ENCODE results near the gene KIF11. TPM values are rescaled to one million over a fixed set of nuclear protein-coding genes. Genes with fewer than 3 reads are reported as not detected.
A peak's percentile ranks its signal among the peaks of the same experiment; 100 is the strongest.

KIF11 gene
- total and polyA plus RNA-seq, 2 of the 13 experiments (the other 11 are each of a cell fraction or from before 2014, with no cell fraction given), result 8.7 to 38.4 TPM

DNA sequence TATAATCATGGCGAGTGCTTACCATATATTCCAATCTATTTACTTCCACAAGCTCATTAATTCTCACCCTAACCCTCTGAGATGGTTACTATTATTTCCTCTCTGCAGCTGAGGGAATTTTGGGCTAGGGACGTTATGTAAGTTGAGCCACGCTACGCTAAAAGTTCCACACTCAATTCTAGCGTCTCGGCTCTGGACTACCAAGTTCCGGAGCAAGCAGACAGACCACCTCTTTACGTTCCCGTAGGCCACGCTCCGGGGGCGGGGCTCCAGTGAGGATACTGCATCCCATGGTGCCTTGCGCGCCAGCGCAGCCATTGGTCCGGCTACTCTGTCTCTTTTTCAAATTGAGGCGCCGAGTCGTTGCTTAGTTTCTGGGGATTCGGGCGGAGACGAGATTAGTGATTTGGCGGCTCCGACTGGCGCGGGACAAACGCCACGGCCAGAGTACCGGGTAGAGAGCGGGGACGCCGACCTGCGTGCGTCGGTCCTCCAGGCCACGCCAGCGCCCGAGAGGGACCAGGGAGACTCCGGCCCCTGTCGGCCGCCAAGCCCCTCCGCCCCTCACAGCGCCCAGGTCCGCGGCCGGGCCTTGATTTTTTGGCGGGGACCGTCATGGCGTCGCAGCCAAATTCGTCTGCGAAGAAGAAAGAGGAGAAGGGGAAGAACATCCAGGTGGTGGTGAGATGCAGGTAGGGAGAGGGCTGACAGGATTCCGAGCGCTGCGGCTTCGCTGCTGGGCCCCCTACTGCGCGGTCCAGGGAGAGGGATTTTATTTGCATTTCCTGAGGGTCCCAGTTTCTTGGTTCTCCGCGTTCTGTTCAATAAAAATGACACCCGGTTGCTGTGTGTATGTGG lies at the start of gene KIF11 (continued):
- TF ChIP-seq, protein P1, sequence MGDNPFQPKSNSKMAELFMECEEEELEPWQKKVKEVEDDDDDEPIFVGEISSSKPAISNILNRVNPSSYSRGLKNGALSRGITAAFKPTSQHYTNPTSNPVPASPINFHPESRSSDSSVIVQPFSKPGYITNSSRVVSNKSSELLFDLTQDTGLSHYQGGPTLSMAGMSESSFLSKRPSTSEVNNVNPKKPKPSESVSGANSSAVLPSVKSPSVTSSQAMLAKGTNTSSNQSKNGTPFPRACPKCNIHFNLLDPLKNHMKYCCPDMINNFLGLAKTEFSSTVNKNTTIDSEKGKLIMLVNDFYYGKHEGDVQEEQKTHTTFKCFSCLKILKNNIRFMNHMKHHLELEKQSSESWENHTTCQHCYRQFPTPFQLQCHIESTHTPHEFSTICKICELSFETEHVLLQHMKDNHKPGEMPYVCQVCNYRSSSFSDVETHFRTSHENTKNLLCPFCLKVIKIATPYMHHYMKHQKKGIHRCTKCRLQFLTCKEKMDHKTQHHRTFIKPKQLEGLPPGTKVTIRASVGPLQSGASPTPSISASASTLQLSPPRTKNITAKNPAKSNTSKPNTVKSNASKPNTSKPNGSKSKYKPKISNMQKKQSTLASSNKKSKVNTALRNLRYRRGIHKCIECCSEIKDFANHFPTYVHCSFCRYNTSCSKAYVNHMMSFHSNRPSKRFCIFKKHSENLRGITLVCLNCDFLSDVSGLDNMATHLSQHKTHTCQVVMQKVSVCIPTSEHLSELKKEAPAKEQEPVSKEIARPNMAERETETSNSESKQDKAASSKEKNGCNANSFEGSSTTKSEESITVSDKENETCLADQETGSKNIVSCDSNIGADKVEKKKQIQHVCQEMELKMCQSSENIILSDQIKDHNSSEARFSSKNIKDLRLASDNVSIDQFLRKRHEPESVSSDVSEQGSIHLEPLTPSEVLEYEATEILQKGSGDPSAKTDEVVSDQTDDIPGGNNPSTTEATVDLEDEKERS (CRISPR knock-in tag; IDR thresholded peaks at IDR 0.05), result 0 out of 2 replicates have a peak, but pooled peaks have one; percentile 36
- TF ChIP-seq, protein P2, sequence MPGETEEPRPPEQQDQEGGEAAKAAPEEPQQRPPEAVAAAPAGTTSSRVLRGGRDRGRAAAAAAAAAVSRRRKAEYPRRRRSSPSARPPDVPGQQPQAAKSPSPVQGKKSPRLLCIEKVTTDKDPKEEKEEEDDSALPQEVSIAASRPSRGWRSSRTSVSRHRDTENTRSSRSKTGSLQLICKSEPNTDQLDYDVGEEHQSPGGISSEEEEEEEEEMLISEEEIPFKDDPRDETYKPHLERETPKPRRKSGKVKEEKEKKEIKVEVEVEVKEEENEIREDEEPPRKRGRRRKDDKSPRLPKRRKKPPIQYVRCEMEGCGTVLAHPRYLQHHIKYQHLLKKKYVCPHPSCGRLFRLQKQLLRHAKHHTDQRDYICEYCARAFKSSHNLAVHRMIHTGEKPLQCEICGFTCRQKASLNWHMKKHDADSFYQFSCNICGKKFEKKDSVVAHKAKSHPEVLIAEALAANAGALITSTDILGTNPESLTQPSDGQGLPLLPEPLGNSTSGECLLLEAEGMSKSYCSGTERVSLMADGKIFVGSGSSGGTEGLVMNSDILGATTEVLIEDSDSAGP (CRISPR knock-in tag; IDR thresholded peaks at IDR 0.05; ENCODE audit: borderline replicate concordance), result peak; percentile 75; the same call in 1 of the 2 replicates
- TF ChIP-seq GATA4 (IDR thresholded peaks at IDR 0.05; ENCODE audit: borderline replicate concordance, low read depth) (peak; percentile 90; the same call in 1 of the 2 replicates), ZNF709 (CRISPR knock-in tag; IDR thresholded peaks at IDR 0.05) (no peak), ONECUT2 (CRISPR knock-in tag; IDR thresholded peaks at IDR 0.05) (peak; percentile 18; the same call in 1 of the 2 replicates), ZIK1 (CRISPR knock-in tag; IDR thresholded peaks at IDR 0.05; ENCODE audit: borderline replicate concordance, low read depth) (no peak)
- TF ChIP-seq, protein P3, sequence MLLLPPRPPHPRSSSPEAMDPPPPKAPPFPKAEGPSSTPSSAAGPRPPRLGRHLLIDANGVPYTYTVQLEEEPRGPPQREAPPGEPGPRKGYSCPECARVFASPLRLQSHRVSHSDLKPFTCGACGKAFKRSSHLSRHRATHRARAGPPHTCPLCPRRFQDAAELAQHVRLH (CRISPR knock-in tag; IDR thresholded peaks at IDR 0.05; ENCODE audit: borderline replicate concordance, low read depth), result no peak
- TF ChIP-seq, protein P4, sequence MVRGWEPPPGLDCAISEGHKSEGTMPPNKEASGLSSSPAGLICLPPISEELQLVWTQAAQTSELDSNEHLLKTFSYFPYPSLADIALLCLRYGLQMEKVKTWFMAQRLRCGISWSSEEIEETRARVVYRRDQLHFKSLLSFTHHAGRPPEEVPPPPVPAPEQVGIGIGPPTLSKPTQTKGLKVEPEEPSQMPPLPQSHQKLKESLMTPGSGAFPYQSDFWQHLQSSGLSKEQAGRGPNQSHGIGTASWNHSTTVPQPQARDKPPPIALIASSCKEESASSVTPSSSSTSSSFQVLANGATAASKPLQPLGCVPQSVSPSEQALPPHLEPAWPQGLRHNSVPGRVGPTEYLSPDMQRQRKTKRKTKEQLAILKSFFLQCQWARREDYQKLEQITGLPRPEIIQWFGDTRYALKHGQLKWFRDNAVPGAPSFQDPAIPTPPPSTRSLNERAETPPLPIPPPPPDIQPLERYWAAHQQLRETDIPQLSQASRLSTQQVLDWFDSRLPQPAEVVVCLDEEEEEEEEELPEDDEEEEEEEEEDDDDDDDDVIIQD (CRISPR knock-in tag; IDR thresholded peaks at IDR 0.05; ENCODE audit: low read depth), result peak; percentile 74
- TF ChIP-seq, protein P5, sequence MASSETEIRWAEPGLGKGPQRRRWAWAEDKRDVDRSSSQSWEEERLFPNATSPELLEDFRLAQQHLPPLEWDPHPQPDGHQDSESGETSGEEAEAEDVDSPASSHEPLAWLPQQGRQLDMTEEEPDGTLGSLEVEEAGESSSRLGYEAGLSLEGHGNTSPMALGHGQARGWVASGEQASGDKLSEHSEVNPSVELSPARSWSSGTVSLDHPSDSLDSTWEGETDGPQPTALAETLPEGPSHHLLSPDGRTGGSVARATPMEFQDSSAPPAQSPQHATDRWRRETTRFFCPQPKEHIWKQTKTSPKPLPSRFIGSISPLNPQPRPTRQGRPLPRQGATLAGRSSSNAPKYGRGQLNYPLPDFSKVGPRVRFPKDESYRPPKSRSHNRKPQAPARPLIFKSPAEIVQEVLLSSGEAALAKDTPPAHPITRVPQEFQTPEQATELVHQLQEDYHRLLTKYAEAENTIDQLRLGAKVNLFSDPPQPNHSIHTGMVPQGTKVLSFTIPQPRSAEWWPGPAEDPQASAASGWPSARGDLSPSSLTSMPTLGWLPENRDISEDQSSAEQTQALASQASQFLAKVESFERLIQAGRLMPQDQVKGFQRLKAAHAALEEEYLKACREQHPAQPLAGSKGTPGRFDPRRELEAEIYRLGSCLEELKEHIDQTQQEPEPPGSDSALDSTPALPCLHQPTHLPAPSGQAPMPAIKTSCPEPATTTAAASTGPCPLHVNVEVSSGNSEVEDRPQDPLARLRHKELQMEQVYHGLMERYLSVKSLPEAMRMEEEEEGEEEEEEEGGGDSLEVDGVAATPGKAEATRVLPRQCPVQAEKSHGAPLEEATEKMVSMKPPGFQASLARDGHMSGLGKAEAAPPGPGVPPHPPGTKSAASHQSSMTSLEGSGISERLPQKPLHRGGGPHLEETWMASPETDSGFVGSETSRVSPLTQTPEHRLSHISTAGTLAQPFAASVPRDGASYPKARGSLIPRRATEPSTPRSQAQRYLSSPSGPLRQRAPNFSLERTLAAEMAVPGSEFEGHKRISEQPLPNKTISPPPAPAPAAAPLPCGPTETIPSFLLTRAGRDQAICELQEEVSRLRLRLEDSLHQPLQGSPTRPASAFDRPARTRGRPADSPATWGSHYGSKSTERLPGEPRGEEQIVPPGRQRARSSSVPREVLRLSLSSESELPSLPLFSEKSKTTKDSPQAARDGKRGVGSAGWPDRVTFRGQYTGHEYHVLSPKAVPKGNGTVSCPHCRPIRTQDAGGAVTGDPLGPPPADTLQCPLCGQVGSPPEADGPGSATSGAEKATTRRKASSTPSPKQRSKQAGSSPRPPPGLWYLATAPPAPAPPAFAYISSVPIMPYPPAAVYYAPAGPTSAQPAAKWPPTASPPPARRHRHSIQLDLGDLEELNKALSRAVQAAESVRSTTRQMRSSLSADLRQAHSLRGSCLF (CRISPR knock-in tag; IDR thresholded peaks at IDR 0.05; ENCODE audit: borderline replicate concordance), result no peak

Data from HepG2 (cell line).